Measurements from ENCODE around the gene TLR6.

The TLR6 gene

GRCh38 chr4:38856524-38857337 lies at the start of gene TLR6:
TSS of gene TLR6 (minus strand) at chr4:38856817. CDS start at chr4:38829473, 27,344 bp downstream.
- DNase-seq: peak; percentile 43

GRCh38 chr4:38905652-38906385 lies 49.2 kb upstream of the TLR6 start:
- no peak for DNase-seq

GRCh38 chr4:38904682-38905081 lies 48.1 kb upstream of the TLR6 start:
- DNase-seq: no peak

GRCh38 chr4:38904090-38904666 lies 47.6 kb upstream of the TLR6 start:
- no peak for DNase-seq

GRCh38 chr4:38902695-38903094 lies 46.1 kb upstream of the TLR6 start:
- no peak for DNase-seq

GRCh38 chr4:38902221-38902620 lies 45.6 kb upstream of the TLR6 start:
- no peak for DNase-seq

GRCh38 chr4:38898245-38898644 lies 41.6 kb upstream of the TLR6 start:
- no peak for DNase-seq

GRCh38 chr4:38896940-38897339 lies 40.3 kb upstream of the TLR6 start:
- DNase-seq: no peak

GRCh38 chr4:38894322-38894982 lies 37.8 kb upstream of the TLR6 start:
- no peak for DNase-seq

GRCh38 chr4:38891051-38891983 lies 34.7 kb upstream of the TLR6 start:
- no peak for DNase-seq

- DNase-seq: no peak
These were observed 32.5 kb upstream of the TLR6 start for GRCh38 chr4:38889143-38889542.

- DNase-seq: no peak
These were observed 27.6 kb upstream of the TLR6 start for GRCh38 chr4:38884254-38884653.

GRCh38 chr4:38876636-38877035 lies 20.0 kb upstream of the TLR6 start:
- no peak for DNase-seq

GRCh38 chr4:38873290-38873944 lies 16.8 kb upstream of the TLR6 start:
- DNase-seq: no peak

GRCh38 chr4:38872620-38873019 lies 16.0 kb upstream of the TLR6 start:
- no peak for DNase-seq

GRCh38 chr4:38871593-38871992 lies 15.0 kb upstream of the TLR6 start:
- DNase-seq: no peak

GRCh38 chr4:38870098-38870808 lies 13.6 kb upstream of the TLR6 start:
- no peak for DNase-seq

- no peak for DNase-seq
These were observed 12.9 kb upstream of the TLR6 start for GRCh38 chr4:38869511-38869910.

- no peak for DNase-seq
These were observed 11.7 kb upstream of the TLR6 start for GRCh38 chr4:38868059-38868960.

Data from activated effector memory CD4-positive, alpha-beta T cell treated with Interleukin-2 at 50 U/mL for 16 hours (primary cell).